GM12878 (cell line): Measurements from ENCODE around the gene MRPL55. TPM values are rescaled to one million over a fixed set of nuclear protein-coding genes. Genes with fewer than 3 reads are reported as not detected.

Source experiments
- ATAC-seq: fragments of 200-7000 bp; cut with Tn5 transposase; 3 replicates; pipeline ENCODE4 v1.9.1; 2020; ENCODE audit warnings: mild to moderate bottlenecking, moderate library complexity
- BruUV-seq: library from RNA; stranded (reverse); fragments of 400-500 nt; replicated peaks from 2 replicates; lab custom pipeline; 2021; lab: Mats Ljungman, UMichigan
- CTCF ChIA-PET: fragments of 300-600 bp; sonication (Branson Sonifier 250); formaldehyde crosslinking; extraction: SDS; loops from one replicate; lab custom pipeline; 2021; ENCODE audit warnings: inconsistent platforms; lab: Yijun Ruan, JAX
- POLR2A ChIA-PET: fragments of 350-600 bp; formaldehyde crosslinking; extraction: SDS; loops from one replicate; lab custom pipeline; 2021; ENCODE audit warnings: inconsistent platforms; lab: Charles Lee
- RAD21 ChIA-PET: fragments of 300-600 bp; sonication (Branson Sonifier 250); formaldehyde crosslinking; loops from one replicate; lab custom pipeline; 2023; ENCODE audit warnings: antibody characterized with exemption; ENCODE audit not compliant: unreplicated experiment; lab: Charles Lee
- SMC1A ChIA-PET: fragments of 300-600 bp; sonication (Branson Sonifier 250); formaldehyde crosslinking; loops from one replicate; lab custom pipeline; 2023; ENCODE audit not compliant: unreplicated experiment, uncharacterized antibody; lab: Charles Lee
- DNase-seq: peaks from one replicate; pipeline ENCODE4 v3.0.0-alpha.2; 2011; ENCODE audit warnings: low read depth, low spot score
- FAIRE-seq: peaks from 3 replicates; lab custom pipeline; 2011; peaks lifted over from hg19 to GRCh38; lab: Jason Lieb, UNC
- H2AFZ ChIP-seq: 2 replicates; pipeline ENCODE4 v1.6.0; 2011; ENCODE audit warnings: low read depth, low read length, control low read depth; ENCODE audit not compliant: control insufficient read depth
- H3K27ac ChIP-seq: 2 replicates; pipeline ENCODE4 v1.5.1; 2011; ENCODE audit warnings: control low read depth; ENCODE audit not compliant: control insufficient read depth, insufficient read depth
- H3K27me3 ChIP-seq, 2 experiments: replicated peaks in 1 of 2; 2 replicates each; pipeline versions ENCODE4 v1.6.0 to v1.6.1; 2011; ENCODE audit warnings: low read length in 1 of 2; ENCODE audit not compliant: control insufficient read depth in 2 of 2, insufficient read depth in 2 of 2
- H3K36me3 ChIP-seq, 2 experiments: 2 replicates each; pipeline ENCODE4 v1.5.1; 2011; ENCODE audit warnings: low read length in 1 of 2; ENCODE audit not compliant: control insufficient read depth in 2 of 2, insufficient read depth in 2 of 2
- H3K4me1 ChIP-seq: 2 replicates; pipeline ENCODE4 v1.6.1; 2011; ENCODE audit warnings: mild to moderate bottlenecking, low read length, moderate library complexity, mixed read lengths; ENCODE audit not compliant: control insufficient read depth, insufficient read depth
- H3K4me2 ChIP-seq: 2 replicates; pipeline ENCODE4 v1.6.0; 2011; ENCODE audit warnings: control low read depth; ENCODE audit not compliant: control insufficient read depth, insufficient read depth
- H3K4me3 ChIP-seq: fragments of 200-600 bp; sonication (generic); 2 replicates; pipeline ENCODE4 v1.5.1; 2016
- H3K79me2 ChIP-seq: 2 replicates; pipeline ENCODE4 v1.6.0; 2011; ENCODE audit warnings: low read length; ENCODE audit not compliant: control insufficient read depth, insufficient read depth
- H3K9ac ChIP-seq: 2 replicates; pipeline ENCODE4 v1.8.0; 2011; ENCODE audit warnings: low read length, control low read depth, mixed read lengths; ENCODE audit not compliant: control insufficient read depth, insufficient read depth
- H3K9me3 ChIP-seq: replicated peaks from 3 replicates; pipeline ENCODE4 v1.5.1; 2011; ENCODE audit warnings: mild to moderate bottlenecking, low read length; ENCODE audit not compliant: control insufficient read depth, insufficient read depth
- H4K20me1 ChIP-seq: 2 replicates; pipeline ENCODE4 v1.6.0; 2011; ENCODE audit not compliant: control insufficient read depth, insufficient read depth
- JUND ChIP-seq: IDR thresholded peaks from 2 replicates; pipeline ENCODE4 v1.6.1; 2012; ENCODE audit warnings: low read depth, mild to moderate bottlenecking, low read length, improper control_type of control experiment, moderate library complexity
- NBN ChIP-seq: fragments of 450-650 bp; IDR thresholded peaks from 2 replicates; pipeline ENCODE4 v1.6.1; 2016
- PAX8 ChIP-seq: fragments of 450-650 bp; IDR thresholded peaks from 2 replicates; pipeline ENCODE4 v1.6.1; 2017; ENCODE audit warnings: mild to moderate bottlenecking, moderate library complexity
- PML ChIP-seq: IDR thresholded peaks from 2 replicates; pipeline ENCODE4 v1.6.1; 2012; ENCODE audit warnings: low read length, inconsistent platforms
- RCOR1 ChIP-seq: conservative IDR thresholded peaks from 2 replicates; pipeline ENCODE4 v1.6.1; 2012; ENCODE audit warnings: low read depth, low read length, improper control_type of control experiment
- SIN3A ChIP-seq: IDR thresholded peaks from 2 replicates; pipeline ENCODE4 v1.6.1; 2012; ENCODE audit warnings: low read depth, low read length, improper control_type of control experiment
- SREBF1 ChIP-seq: IDR thresholded peaks from 2 replicates; pipeline ENCODE4 v1.6.1; 2012; ENCODE audit warnings: mild to moderate bottlenecking, low read length
- SUPT20H ChIP-seq: IDR thresholded peaks from 2 replicates; pipeline ENCODE4 v1.6.1; 2011; ENCODE audit warnings: low read depth, mild to moderate bottlenecking, low read length, moderate library complexity, borderline replicate concordance; ENCODE audit not compliant: control insufficient read depth
- WGBS: methylation state at CpG from one replicate; pipeline ENCODE4 v1.1.6; 2016; ENCODE audit warnings: low lambda C conversion rate; ENCODE audit not compliant: insufficient replicate concordance, insufficient coverage; ENCODE audit errors: missing lambda C conversion rate; 5-methylcytosine and 5-hydroxymethylcytosine counted together
- in situ Hi-C: fragments of 300-500 bp; cut with MboI; formaldehyde crosslinking; loops from 9 replicates; pipeline ENCODE4 v1.14.3; 2018; ENCODE audit warnings: mixed read lengths
- intact Hi-C: fragments of 100-400 bp; cut with micrococcal nuclease; formaldehyde crosslinking; loops from one replicate; pipeline ENCODE4 v1.14.2; 2022; ENCODE audit not compliant: unreplicated experiment
- polyA plus RNA-seq, 11 experiments: library from polyadenylated mRNA; depleted of rRNA in 4 of 11; unstranded in 6 of 11; stranded (reverse) in 5 of 11; fragments of >200 nt; fragmentation: Nextera tagmentation in 4 of 11; fragmentation: Illumina TruSeq in 1 of 11; extraction: Ambion mirVana in 4 of 11; extraction: Trizol in 1 of 11; gene quantifications; 1 replicate in 1 of 11; 2 replicates in 10 of 11; pipeline versions ENCODE4 v1.2.1 to v1.2.3, GENCODE V29; 2011 to 2016; ENCODE audit warnings: inconsistent platforms in 2 of 11, missing spikeins in 2 of 11, low read depth in 1 of 11
- total RNA-seq, 4 experiments: library from RNA; depleted of rRNA in 3 of 4; stranded (reverse); fragments of >200 nt in 3 of 4; fragmentation: Illumina TruSeq in 1 of 4; extraction: Trizol in 1 of 4; gene quantifications; 2 replicates each; pipeline versions ENCODE4 v1.2.1 to v1.2.3, GENCODE V29; 2013 to 2021
- TF ChIP-seq, protein P1 (sequence below): IDR thresholded peaks from 2 replicates; pipeline ENCODE4 v1.6.1; 2012; ENCODE audit warnings: low read depth, low read length, improper control_type of control experiment
- TF ChIP-seq, protein P2 (sequence below): fragments of 450-650 bp; formaldehyde crosslinking; IDR thresholded peaks from 2 replicates; pipeline ENCODE4 v1.4.0; 2020; ENCODE audit warnings: mild to moderate bottlenecking, moderate library complexity

Gene MRPL55
- total and polyA plus RNA-seq, 10 of the 15 experiments (the other 5 are each of a cell fraction or from before 2014, with no cell fraction given), result 15.1 to 143 (median 55.8) TPM

DNA sequence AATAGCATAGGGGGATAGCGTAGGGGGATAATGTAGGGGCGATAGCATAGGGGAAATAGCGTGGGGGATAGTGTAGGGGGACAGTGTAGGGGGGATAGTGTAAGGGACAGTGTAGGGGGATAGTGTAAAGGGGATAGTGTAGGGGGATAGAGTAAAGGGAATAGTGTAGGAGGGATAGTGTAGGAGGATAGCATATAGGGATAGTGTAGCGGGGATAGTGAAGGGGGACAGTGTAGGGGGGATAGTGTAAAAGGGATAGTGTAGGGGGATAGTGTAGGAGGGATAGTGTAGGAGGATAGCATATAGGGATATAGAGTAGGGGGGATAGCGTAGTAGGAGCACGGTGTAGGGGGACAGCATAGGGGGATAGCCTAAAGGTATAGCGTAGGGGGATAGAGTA, 40.7 kb downstream of the MRPL55 start:
- H3K4me3 ChIP-seq, result no peak overlapping the region
- H3K9ac ChIP-seq, result no peak overlapping the region
- FAIRE-seq (no peak), ATAC-seq (no peak), DNase-seq (no peak)
- ChIA-PET CTCF (no interaction called here), RAD21 (no interaction called here), POLR2A (no interaction called here), SMC1A (no interaction called here)
- no peak overlapping the region for H2AFZ ChIP-seq
- no peak for TF ChIP-seq JUND
- no peak for TF ChIP-seq SIN3A
- TF ChIP-seq, protein P1, sequence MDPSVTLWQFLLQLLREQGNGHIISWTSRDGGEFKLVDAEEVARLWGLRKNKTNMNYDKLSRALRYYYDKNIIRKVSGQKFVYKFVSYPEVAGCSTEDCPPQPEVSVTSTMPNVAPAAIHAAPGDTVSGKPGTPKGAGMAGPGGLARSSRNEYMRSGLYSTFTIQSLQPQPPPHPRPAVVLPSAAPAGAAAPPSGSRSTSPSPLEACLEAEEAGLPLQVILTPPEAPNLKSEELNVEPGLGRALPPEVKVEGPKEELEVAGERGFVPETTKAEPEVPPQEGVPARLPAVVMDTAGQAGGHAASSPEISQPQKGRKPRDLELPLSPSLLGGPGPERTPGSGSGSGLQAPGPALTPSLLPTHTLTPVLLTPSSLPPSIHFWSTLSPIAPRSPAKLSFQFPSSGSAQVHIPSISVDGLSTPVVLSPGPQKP, result no peak
- TF ChIP-seq PAX8, result no peak
- no peak for TF ChIP-seq SUPT20H
- TF ChIP-seq RCOR1, result no peak
- no peak for TF ChIP-seq NBN
- no peak for TF ChIP-seq PML
- no peak for TF ChIP-seq SREBF1
- TF ChIP-seq, protein P2, sequence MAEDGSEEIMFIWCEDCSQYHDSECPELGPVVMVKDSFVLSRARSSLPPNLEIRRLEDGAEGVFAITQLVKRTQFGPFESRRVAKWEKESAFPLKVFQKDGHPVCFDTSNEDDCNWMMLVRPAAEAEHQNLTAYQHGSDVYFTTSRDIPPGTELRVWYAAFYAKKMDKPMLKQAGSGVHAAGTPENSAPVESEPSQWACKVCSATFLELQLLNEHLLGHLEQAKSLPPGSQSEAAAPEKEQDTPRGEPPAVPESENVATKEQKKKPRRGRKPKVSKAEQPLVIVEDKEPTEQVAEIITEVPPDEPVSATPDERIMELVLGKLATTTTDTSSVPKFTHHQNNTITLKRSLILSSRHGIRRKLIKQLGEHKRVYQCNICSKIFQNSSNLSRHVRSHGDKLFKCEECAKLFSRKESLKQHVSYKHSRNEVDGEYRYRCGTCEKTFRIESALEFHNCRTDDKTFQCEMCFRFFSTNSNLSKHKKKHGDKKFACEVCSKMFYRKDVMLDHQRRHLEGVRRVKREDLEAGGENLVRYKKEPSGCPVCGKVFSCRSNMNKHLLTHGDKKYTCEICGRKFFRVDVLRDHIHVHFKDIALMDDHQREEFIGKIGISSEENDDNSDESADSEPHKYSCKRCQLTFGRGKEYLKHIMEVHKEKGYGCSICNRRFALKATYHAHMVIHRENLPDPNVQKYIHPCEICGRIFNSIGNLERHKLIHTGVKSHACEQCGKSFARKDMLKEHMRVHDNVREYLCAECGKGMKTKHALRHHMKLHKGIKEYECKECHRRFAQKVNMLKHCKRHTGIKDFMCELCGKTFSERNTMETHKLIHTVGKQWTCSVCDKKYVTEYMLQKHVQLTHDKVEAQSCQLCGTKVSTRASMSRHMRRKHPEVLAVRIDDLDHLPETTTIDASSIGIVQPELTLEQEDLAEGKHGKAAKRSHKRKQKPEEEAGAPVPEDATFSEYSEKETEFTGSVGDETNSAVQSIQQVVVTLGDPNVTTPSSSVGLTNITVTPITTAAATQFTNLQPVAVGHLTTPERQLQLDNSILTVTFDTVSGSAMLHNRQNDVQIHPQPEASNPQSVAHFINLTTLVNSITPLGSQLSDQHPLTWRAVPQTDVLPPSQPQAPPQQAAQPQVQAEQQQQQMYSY (CRISPR knock-in tag), result no peak
- intact Hi-C loops (no loop called here), in situ Hi-C loops (no loop called here)
- no peaks in the 10 kb centered on the region for H3K4me1 ChIP-seq
- no peaks in the 10 kb centered on the region for H3K36me3 ChIP-seq
- no TSS peak for BruUV-seq
- WGBS, result 64% methylated on average over 7 of the region's 7 CpGs
- H3K27ac ChIP-seq, result no peak overlapping the region
- no peaks in the 10 kb centered on the region for H4K20me1 ChIP-seq
- no peaks in the 10 kb centered on the region for H3K27me3 ChIP-seq
- H3K9me3 ChIP-seq, result no peaks in the 10 kb centered on the region
- H3K79me2 ChIP-seq, result no peaks in the 10 kb centered on the region
- H3K4me2 ChIP-seq, result no peak overlapping the region
